Endodermal cell (in vitro differentiated cells): ENCODE measurements around the gene MACROD2. TPM values are rescaled to one million over a fixed set of nuclear protein-coding genes. Genes with fewer than 3 reads are reported as not detected.

Experiments
- DNase-seq: peaks from one replicate; pipeline ENCODE4 v3.0.0-alpha.2; 2017
- H3K27ac ChIP-seq: 2 replicates; pipeline ENCODE4 v1.5.1; 2013; ENCODE audit warnings: mild to moderate bottlenecking, low read depth, low read length, moderate library complexity
- H3K27me3 ChIP-seq: 2 replicates; pipeline ENCODE4 v1.6.1; 2013; ENCODE audit warnings: mild to moderate bottlenecking, low read length, moderate library complexity; ENCODE audit not compliant: insufficient read depth, control insufficient read depth, poor library complexity, severe bottlenecking
- H3K36me3 ChIP-seq: 2 replicates; pipeline ENCODE4 v1.7.0; 2013; ENCODE audit warnings: mild to moderate bottlenecking, low read length, moderate library complexity; ENCODE audit not compliant: control insufficient read depth, insufficient read depth
- H3K4me1 ChIP-seq: one replicate; pipeline ENCODE4 v1.7.0; 2013; ENCODE audit warnings: low read length; ENCODE audit not compliant: control insufficient read depth, insufficient read depth
- H3K4me3 ChIP-seq: 2 replicates; pipeline ENCODE4 v1.5.1; 2013; ENCODE audit warnings: mild to moderate bottlenecking, low read length, moderate library complexity
- H3K9ac ChIP-seq: 2 replicates; pipeline ENCODE4 v1.6.1; 2013; ENCODE audit warnings: mild to moderate bottlenecking, low read length, moderate library complexity; ENCODE audit not compliant: poor library complexity, severe bottlenecking; ENCODE audit errors: extremely low read depth
- H3K9me3 ChIP-seq: 2 replicates; pipeline ENCODE4 v1.6.1; 2013; ENCODE audit warnings: mild to moderate bottlenecking, low read length, moderate library complexity; ENCODE audit not compliant: control insufficient read depth
- H3K27ac Mint-ChIP-seq: 2 replicates; pipeline ENCODE4 v1.8.0; 2020; ENCODE audit warnings: mixed read lengths
- H3K27me3 Mint-ChIP-seq: 2 replicates; pipeline ENCODE4 v1.8.0; 2021; ENCODE audit warnings: mild to moderate bottlenecking, mixed read lengths; ENCODE audit not compliant: insufficient read depth
- H3K36me3 Mint-ChIP-seq: 2 replicates; pipeline ENCODE4 v1.8.0; 2020; ENCODE audit warnings: low read depth, mixed read lengths
- H3K4me1 Mint-ChIP-seq: 2 replicates; pipeline ENCODE4 v1.8.0; 2020; ENCODE audit warnings: mixed read lengths
- H3K4me3 Mint-ChIP-seq: 2 replicates; pipeline ENCODE4 v1.8.0; 2020; ENCODE audit warnings: mild to moderate bottlenecking, moderate library complexity, mixed read lengths
- H3K9me3 Mint-ChIP-seq: 2 replicates; pipeline ENCODE4 v1.8.0; 2020; ENCODE audit warnings: mild to moderate bottlenecking, mixed read lengths
- CTCF ChIP-seq: fragments of 200-600 bp; sonication (generic); conservative IDR thresholded peaks from 2 replicates; pipeline ENCODE4 v1.5.0; 2021; ENCODE audit warnings: antibody characterized with exemption, mild to moderate bottlenecking
- WGBS, 2 experiments: methylation state at CpG; one replicate each; pipeline versions ENCODE4 v1.1.5 to v1.1.7; 2013; ENCODE audit warnings: missing lambda C conversion rate in 2 of 2, mixed read lengths in 1 of 2; ENCODE audit not compliant: insufficient coverage in 1 of 2, insufficient read length in 1 of 2; 5-methylcytosine and 5-hydroxymethylcytosine counted together
- total RNA-seq, 2 donors: library from RNA; stranded (reverse); fragmentation: NEBNext Ultra II Directional in 1 of 2; extraction: Animal tissue kit (Norgen Biotek cat#: 25700) in 1 of 2; gene quantifications; 2 replicates in 1 of 2; 3 replicates in 1 of 2; pipeline ENCODE4 v1.2.1, GENCODE V29; 2021

Gene MACROD2
- total RNA-seq, 2 donors from 2014 or later, result 2.3 to 4.8 TPM

GRCh38 chr20:15042723-15043122 is 1047.4 kb downstream of the MACROD2 start:
- 100% methylated on average over 1 of the region's 1 CpG for WGBS, 2 experiments
- no peak overlapping the region for H3K27ac ChIP-seq
- DNase-seq, result no peak
- Mint-ChIP-seq H3K4me3 (no peak overlapping the region), H3K4me1 (no peaks in the 10 kb centered on the region), H3K27ac (no peak overlapping the region), H3K27me3 (no peaks in the 10 kb centered on the region), H3K36me3 (no peaks in the 10 kb centered on the region), H3K9me3 (no peaks in the 10 kb centered on the region)
- H3K4me3 ChIP-seq, result no peak overlapping the region
- H3K36me3 ChIP-seq, result no peaks in the 10 kb centered on the region
- TF ChIP-seq CTCF, result no peak
- H3K4me1 ChIP-seq, result no peaks in the 10 kb centered on the region
- no peaks in the 10 kb centered on the region for H3K9me3 ChIP-seq
- H3K9ac ChIP-seq, result no peak overlapping the region
- no peaks in the 10 kb centered on the region for H3K27me3 ChIP-seq

- TF ChIP-seq CTCF, result no peak
- Histone ChIP-seq H3K9me3 (no peaks in the 10 kb centered on the region), H3K9ac (no peak overlapping the region), H3K4me1 (no peaks in the 10 kb centered on the region), H3K27me3 (no peaks in the 10 kb centered on the region), H3K4me3 (no peak overlapping the region), H3K36me3 (no peaks in the 10 kb centered on the region), H3K27ac (no peak overlapping the region)
- no peak overlapping the region for H3K27ac Mint-ChIP-seq
- no peaks in the 10 kb centered on the region for H3K4me1 Mint-ChIP-seq
- no peak overlapping the region for H3K4me3 Mint-ChIP-seq
- no peaks in the 10 kb centered on the region for H3K9me3 Mint-ChIP-seq
- DNase-seq, result no peak
- WGBS, 2 experiments, result 78% methylated on average over 4 of the region's 4 CpGs; no CpG with 5 or more reads in 1 of the 2 experiments
- no peaks in the 10 kb centered on the region for H3K27me3 Mint-ChIP-seq
- H3K36me3 Mint-ChIP-seq, result no peaks in the 10 kb centered on the region
These were observed 1049.9 kb downstream of the MACROD2 start for GRCh38 chr20:15045246-15045645.

- H3K9me3 Mint-ChIP-seq, result no peaks in the 10 kb centered on the region
- H3K27me3 Mint-ChIP-seq, result no peaks in the 10 kb centered on the region
- no peak for TF ChIP-seq CTCF
- H3K4me3 Mint-ChIP-seq, result no peak overlapping the region
- no peaks in the 10 kb centered on the region for H3K36me3 Mint-ChIP-seq
- H3K27me3 ChIP-seq, result no peaks in the 10 kb centered on the region
- H3K27ac Mint-ChIP-seq, result no peak overlapping the region
- no peak overlapping the region for H3K9ac ChIP-seq
- H3K36me3 ChIP-seq, result no peaks in the 10 kb centered on the region
- no peaks in the 10 kb centered on the region for H3K4me1 ChIP-seq
- no peak overlapping the region for H3K4me3 ChIP-seq
- H3K9me3 ChIP-seq, result no peaks in the 10 kb centered on the region
- no peak for DNase-seq
- H3K27ac ChIP-seq, result no peak overlapping the region
- H3K4me1 Mint-ChIP-seq, result no peaks in the 10 kb centered on the region
- 93 to 100% methylated on average over 1 to 2 of the region's 2 CpGs for WGBS, 2 experiments
These were observed 1051.7 kb downstream of the MACROD2 start for GRCh38 chr20:15047042-15047441.
